Testis (tissue), 2 donors: ENCODE data around the gene CBLB.

ENCODE experiments used
- POLR2A ChIP-seq: fragments of 450-650 bp; IDR thresholded peaks from one replicate; pipeline ENCODE4 v1.6.1; 2017; ENCODE audit warnings: antibody characterized with exemption, mild to moderate bottlenecking, moderate library complexity
- TF ChIP-seq, protein P1 (sequence below), 3 experiments: fragments of 450-650 bp in 2 of 3; fragments of 200-600 bp in 1 of 3; sonication (generic) in 1 of 3; IDR thresholded peaks; one replicate each; pipeline ENCODE4 v1.5.1; 2016 to 2019; ENCODE audit warnings: antibody characterized with exemption in 3 of 3, mild to moderate bottlenecking in 2 of 3, moderate library complexity in 1 of 3

GRCh38 chr3:105746231-105746996, 122.4 kb downstream of the CBLB start:
- TF ChIP-seq, protein P1, sequence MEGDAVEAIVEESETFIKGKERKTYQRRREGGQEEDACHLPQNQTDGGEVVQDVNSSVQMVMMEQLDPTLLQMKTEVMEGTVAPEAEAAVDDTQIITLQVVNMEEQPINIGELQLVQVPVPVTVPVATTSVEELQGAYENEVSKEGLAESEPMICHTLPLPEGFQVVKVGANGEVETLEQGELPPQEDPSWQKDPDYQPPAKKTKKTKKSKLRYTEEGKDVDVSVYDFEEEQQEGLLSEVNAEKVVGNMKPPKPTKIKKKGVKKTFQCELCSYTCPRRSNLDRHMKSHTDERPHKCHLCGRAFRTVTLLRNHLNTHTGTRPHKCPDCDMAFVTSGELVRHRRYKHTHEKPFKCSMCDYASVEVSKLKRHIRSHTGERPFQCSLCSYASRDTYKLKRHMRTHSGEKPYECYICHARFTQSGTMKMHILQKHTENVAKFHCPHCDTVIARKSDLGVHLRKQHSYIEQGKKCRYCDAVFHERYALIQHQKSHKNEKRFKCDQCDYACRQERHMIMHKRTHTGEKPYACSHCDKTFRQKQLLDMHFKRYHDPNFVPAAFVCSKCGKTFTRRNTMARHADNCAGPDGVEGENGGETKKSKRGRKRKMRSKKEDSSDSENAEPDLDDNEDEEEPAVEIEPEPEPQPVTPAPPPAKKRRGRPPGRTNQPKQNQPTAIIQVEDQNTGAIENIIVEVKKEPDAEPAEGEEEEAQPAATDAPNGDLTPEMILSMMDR (IDR thresholded peaks at IDR 0.05), result no peak
- TF ChIP-seq POLR2A, result no peak
